Measurements from ENCODE around the gene DCDC2C.

DCDC2C gene

GRCh38 chr2:3666613-3666975, 36.8 kb upstream of the DCDC2C start:
- no peak for DNase-seq (ENCODE audit: low spot score)
- TF ChIP-seq CTCF (IDR thresholded peaks at IDR 0.05; ENCODE audit: extremely low read depth, missing control alignments): no peak

- DNase-seq (ENCODE audit: low spot score): no peak
- no peak for TF ChIP-seq CTCF (IDR thresholded peaks at IDR 0.05; ENCODE audit: extremely low read depth, missing control alignments)
Observed at GRCh38 chr2:3667151-3667631, 36.2 kb upstream of the DCDC2C start.

GRCh38 chr2:3669656-3670055, 33.7 kb upstream of the DCDC2C start:
- no peak for TF ChIP-seq CTCF (IDR thresholded peaks at IDR 0.05; ENCODE audit: extremely low read depth, missing control alignments)

GRCh38 chr2:3670376-3670775, 33.0 kb upstream of the DCDC2C start:
- no peak for DNase-seq (ENCODE audit: low spot score)
- TF ChIP-seq CTCF (IDR thresholded peaks at IDR 0.05; ENCODE audit: extremely low read depth, missing control alignments): no peak

More at GRCh38 chr2:3669656-3670055, 33.7 kb upstream of the DCDC2C start:
- DNase-seq (ENCODE audit: low spot score): no peak

GRCh38 chr2:3670941-3671340, 32.4 kb upstream of the DCDC2C start:
- no peak for TF ChIP-seq CTCF (IDR thresholded peaks at IDR 0.05; ENCODE audit: extremely low read depth, missing control alignments)
- DNase-seq (ENCODE audit: low spot score): no peak

GRCh38 chr2:3672861-3673678, 30.3 kb upstream of the DCDC2C start:
- no peak for DNase-seq (ENCODE audit: low spot score)
- no peak for TF ChIP-seq CTCF (IDR thresholded peaks at IDR 0.05; ENCODE audit: extremely low read depth, missing control alignments)

GRCh38 chr2:3674066-3674845, 29.1 kb upstream of the DCDC2C start:
- DNase-seq (ENCODE audit: low spot score): no peak
- TF ChIP-seq CTCF (IDR thresholded peaks at IDR 0.05; ENCODE audit: extremely low read depth, missing control alignments): no peak
